ENCODE results near the gene SH3BP4.

GRCh38 chr2:234995332-234996068 lies 43.7 kb downstream of the SH3BP4 start:
- TF ChIP-seq CTCF (IDR thresholded peaks at IDR 0.05) = no peak
- TF ChIP-seq POLR2A (IDR thresholded peaks at IDR 0.05) = no peak

Data from vagina (tissue), 2 donors.